ENCODE results near the gene GPR160.

- no peak for TF ChIP-seq CTCF (IDR thresholded peaks at IDR 0.05; ENCODE audit: insufficient read depth, low read length)
- TF ChIP-seq SPI1 (IDR thresholded peaks at IDR 0.05; ENCODE audit: borderline replicate concordance, low read depth) = peak; percentile 94
Measured at GRCh38 chr3:170038434-170039110, 777 bp downstream of the GPR160 start.
